Calu3 (cell line): ENCODE data around the gene KY. TPM values are rescaled to one million over a fixed set of nuclear protein-coding genes. Genes with fewer than 3 reads are reported as not detected.

Experiments used
- BruUV-seq: library from RNA; stranded (reverse); fragments of 400-500 nt; replicated peaks from 2 replicates; lab custom pipeline; 2021; lab: Mats Ljungman, UMichigan
- CTCF ChIA-PET: fragments of 300-600 bp; sonication (Branson Sonifier 250); formaldehyde crosslinking; loops from one replicate; lab custom pipeline; 2022; ENCODE audit warnings: antibody characterized with exemption; lab: Charles Lee
- DNase-seq: peaks from one replicate; pipeline ENCODE4 v3.0.0; 2022
- H3K27ac Mint-ChIP-seq: one replicate; pipeline ENCODE4 v1.8.0; 2022; ENCODE audit warnings: mixed read lengths; ENCODE audit not compliant: unreplicated experiment
- H3K27me3 Mint-ChIP-seq: one replicate; pipeline ENCODE4 v1.8.0; 2022; ENCODE audit warnings: mixed read lengths; ENCODE audit not compliant: unreplicated experiment
- H3K36me3 Mint-ChIP-seq: one replicate; pipeline ENCODE4 v1.8.0; 2022; ENCODE audit warnings: mild to moderate bottlenecking, moderate library complexity, mixed read lengths; ENCODE audit not compliant: insufficient read depth, unreplicated experiment
- H3K4me1 Mint-ChIP-seq: one replicate; pipeline ENCODE4 v1.8.0; 2022; ENCODE audit warnings: mild to moderate bottlenecking, low read depth, mixed read lengths; ENCODE audit not compliant: unreplicated experiment
- H3K4me3 Mint-ChIP-seq: one replicate; pipeline ENCODE4 v1.8.0; 2022; ENCODE audit warnings: mild to moderate bottlenecking, low read depth, moderate library complexity, mixed read lengths; ENCODE audit not compliant: unreplicated experiment
- H3K9me3 Mint-ChIP-seq: one replicate; pipeline ENCODE4 v1.8.0; 2022; ENCODE audit warnings: low read depth, mixed read lengths; ENCODE audit not compliant: unreplicated experiment
- CTCF ChIP-seq: fragments of 200-600 bp; IDR thresholded peaks from one replicate; pipeline ENCODE4 v1.8.0; 2022; ENCODE audit warnings: antibody characterized with exemption; ENCODE audit not compliant: unreplicated experiment
- intact Hi-C: fragments of 100-400 bp; cut with micrococcal nuclease; formaldehyde crosslinking; loops from one replicate; pipeline ENCODE4 v1.10.0; 2022; ENCODE audit not compliant: unreplicated experiment
- total RNA-seq: library from RNA; stranded (reverse); gene quantifications from 2 replicates; pipeline ENCODE4 v1.2.3, GENCODE V29; 2022

KY gene
- total RNA-seq, 1 experiment from 2014 or later, result not detected

GRCh38 chr3:134677987-134678308, 27.1 kb upstream of the KY start:
- DNase-seq, result no peak
- H3K27ac Mint-ChIP-seq, result no peak overlapping the region
- TF ChIP-seq CTCF, result no peak
- peaks cover 14% of the 10 kb centered on the region for H3K9me3 Mint-ChIP-seq
- peaks cover 73% of the 10 kb centered on the region for H3K27me3 Mint-ChIP-seq
- no peaks in the 10 kb centered on the region for H3K36me3 Mint-ChIP-seq
- no TSS peak for BruUV-seq
- intact Hi-C loops, result no loop called here
- CTCF ChIA-PET, result no interaction called here
- no peaks in the 10 kb centered on the region for H3K4me1 Mint-ChIP-seq
- no peak overlapping the region for H3K4me3 Mint-ChIP-seq

GRCh38 chr3:134677196-134677986, 26.6 kb upstream of the KY start:
- TF ChIP-seq CTCF, result peak; percentile 53
- intact Hi-C loops, result no loop called here
- H3K9me3 Mint-ChIP-seq, result peaks cover 17% of the 10 kb centered on the region
- no peak overlapping the region for H3K27ac Mint-ChIP-seq
- H3K27me3 Mint-ChIP-seq, result peaks cover 73% of the 10 kb centered on the region
- H3K4me1 Mint-ChIP-seq, result no peaks in the 10 kb centered on the region
- BruUV-seq, result no TSS peak
- CTCF ChIA-PET, result no interaction called here
- H3K4me3 Mint-ChIP-seq, result no peak overlapping the region
- no peaks in the 10 kb centered on the region for H3K36me3 Mint-ChIP-seq
- DNase-seq, result peak; percentile 37

- Mint-ChIP-seq H3K4me1 (no peaks in the 10 kb centered on the region), H3K27me3 (peaks cover 71% of the 10 kb centered on the region), H3K36me3 (no peaks in the 10 kb centered on the region), H3K9me3 (peaks cover 17% of the 10 kb centered on the region), H3K27ac (no peak overlapping the region), H3K4me3 (no peak overlapping the region)
- DNase-seq, result no peak
- BruUV-seq, result no TSS peak
- intact Hi-C loops, result no loop called here
- no peak for TF ChIP-seq CTCF
- CTCF ChIA-PET, result no interaction called here
These were observed 25.0 kb upstream of the KY start for GRCh38 chr3:134675726-134676256.

- intact Hi-C loops, result no loop called here
- H3K27ac Mint-ChIP-seq, result no peak overlapping the region
- peaks cover 59% of the 10 kb centered on the region for H3K27me3 Mint-ChIP-seq
- no peak for TF ChIP-seq CTCF
- H3K36me3 Mint-ChIP-seq, result no peaks in the 10 kb centered on the region
- CTCF ChIA-PET, result no interaction called here
- peaks cover 17% of the 10 kb centered on the region for H3K9me3 Mint-ChIP-seq
- BruUV-seq, result no TSS peak
- H3K4me3 Mint-ChIP-seq, result no peak overlapping the region
- no peak for DNase-seq
- no peaks in the 10 kb centered on the region for H3K4me1 Mint-ChIP-seq
These were observed 21.7 kb upstream of the KY start for GRCh38 chr3:134672571-134672970.
